HG03039 (cell line): ENCODE data around the gene SMPD3.

Experiments used
- ATAC-seq: cut with Tn5 transposase; IDR thresholded peaks from one replicate; pipeline ENCODE4 v1.9.1; 2021; ENCODE audit warnings: mild to moderate bottlenecking, moderate library complexity; ENCODE audit not compliant: unreplicated experiment

SMPD3 gene

DNA sequence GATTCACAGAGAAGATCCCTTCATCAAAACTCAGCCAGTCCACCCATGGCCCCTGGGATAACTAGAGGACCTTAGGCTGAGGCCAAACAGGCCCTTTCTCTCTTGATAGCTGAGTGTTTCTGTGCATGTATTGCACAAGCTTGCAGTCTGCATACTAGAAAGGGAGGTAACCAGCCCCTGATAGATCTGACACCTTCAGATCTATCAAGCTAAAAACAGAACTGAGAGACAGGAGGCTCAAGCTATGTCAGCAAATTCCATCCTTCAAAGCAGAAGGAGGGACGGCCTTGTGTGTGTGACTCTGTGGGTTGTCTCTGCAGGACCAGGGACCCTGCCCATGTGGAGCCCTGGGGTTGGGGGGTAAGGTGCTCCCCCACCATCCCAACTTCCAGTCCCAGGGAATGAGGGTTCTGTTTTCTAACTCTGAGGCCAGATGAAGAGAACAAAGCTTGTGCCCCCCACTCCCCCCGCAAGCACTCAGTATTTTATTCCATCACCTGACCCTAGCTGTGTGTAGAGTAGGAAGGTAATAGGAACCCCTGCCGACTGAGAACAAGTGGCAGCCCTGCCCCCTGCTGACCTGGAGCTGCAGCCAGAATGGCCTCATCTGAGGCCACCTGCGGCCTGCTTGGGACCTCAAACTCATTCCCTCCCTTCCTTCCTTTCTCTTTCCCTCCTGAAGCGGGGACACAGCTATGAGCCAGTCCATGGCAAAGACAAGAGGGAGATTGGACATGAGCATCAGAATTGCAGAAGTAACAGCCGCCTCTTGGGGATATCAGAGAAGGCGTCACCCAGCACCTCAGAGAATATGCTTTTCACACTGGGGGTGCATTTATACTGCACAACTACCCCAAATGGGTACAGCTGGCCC, 63.8 kb downstream of the SMPD3 start:
- no peak for ATAC-seq

DNA sequence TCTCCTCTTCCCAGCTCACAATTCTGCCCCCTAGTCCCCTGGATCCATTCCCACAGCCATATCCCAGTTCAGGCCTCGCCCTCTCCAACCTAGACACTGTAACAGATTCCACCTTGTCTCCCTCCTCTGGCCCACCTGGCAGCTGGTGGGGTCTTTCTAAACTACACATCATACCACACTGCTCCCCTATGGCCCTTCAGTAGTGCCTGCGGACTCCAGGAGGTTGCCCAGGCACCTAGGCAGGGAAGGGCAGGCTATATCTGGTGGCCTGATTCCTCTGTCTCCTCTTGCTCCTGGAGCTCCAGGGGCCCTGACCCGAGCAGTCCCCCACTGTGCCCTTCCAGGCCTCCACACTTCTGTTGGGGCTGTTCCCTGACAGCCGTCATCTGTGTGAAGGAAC, 64.5 kb downstream of the SMPD3 start:
- no peak for ATAC-seq

DNA sequence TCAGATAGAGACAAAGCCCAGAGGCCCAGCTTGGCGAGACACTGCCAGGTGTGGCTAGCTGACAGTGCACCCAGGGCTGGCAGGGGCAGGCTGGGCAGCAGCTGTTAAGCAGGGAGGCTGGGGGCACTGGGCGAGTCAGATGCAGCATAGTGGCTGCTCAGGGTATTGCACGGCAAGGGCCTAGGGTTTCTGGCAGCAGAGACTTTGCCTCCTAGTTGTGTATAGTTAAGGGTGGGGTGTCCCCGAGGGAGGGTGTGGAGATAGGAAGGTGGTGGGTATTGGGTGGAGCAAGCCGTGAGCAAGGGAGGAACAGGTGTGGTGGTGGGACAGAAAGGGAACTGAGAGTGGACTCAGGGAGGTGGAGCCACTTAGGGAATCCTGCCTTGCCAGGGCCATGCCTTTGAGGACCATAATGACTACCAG, 66.0 kb downstream of the SMPD3 start:
- ATAC-seq = no peak

DNA sequence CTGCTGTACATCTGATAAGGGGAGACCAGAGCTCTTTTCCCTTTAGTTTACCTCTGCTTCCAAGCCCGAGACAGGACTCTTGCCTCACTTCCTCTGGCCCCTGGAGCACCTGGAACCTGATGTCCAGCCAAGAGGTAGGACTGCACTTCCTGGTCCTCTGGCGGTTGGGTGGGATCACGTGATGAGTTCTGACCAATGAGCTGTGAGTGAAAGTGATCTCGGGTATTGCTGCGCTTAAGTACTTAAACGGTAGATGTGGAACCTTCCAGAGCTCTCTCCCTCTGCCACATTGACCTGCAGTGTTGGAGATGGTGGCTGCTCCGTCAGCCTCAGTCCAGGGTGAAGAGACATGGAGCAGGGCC, 67.0 kb downstream of the SMPD3 start:
- no peak for ATAC-seq

DNA sequence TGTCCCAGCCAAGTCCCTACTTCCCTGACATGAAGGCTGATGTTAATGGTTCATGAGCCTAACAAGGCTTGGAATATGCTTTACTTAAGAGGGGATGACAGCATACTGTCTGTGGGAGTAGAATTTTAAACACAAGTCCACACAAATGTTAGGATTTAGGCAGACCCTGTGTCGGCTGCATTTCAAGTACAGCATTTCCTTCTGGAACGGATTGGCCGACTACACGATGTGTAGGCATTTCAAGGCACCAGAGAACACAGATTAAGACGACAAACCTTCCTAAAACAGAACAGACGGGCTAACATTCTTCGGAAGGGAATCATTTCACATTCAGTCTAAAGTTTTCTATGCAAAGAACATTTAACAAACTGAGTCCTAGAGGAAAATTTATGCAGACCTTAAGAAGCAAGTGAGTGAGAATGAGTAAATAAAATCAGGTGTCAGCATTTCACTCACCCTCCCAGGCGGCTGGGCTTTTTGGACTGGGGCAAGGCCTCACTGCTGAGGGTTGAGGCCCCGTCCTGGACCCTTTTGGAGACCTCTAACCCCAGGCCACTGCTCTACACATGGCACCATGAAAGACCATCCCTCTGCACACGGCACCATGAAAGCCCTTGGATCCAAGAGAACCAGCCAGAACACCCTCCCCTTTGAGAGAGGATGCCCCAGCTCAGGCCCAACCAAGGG, 67.5 kb downstream of the SMPD3 start:
- ATAC-seq = no peak

DNA sequence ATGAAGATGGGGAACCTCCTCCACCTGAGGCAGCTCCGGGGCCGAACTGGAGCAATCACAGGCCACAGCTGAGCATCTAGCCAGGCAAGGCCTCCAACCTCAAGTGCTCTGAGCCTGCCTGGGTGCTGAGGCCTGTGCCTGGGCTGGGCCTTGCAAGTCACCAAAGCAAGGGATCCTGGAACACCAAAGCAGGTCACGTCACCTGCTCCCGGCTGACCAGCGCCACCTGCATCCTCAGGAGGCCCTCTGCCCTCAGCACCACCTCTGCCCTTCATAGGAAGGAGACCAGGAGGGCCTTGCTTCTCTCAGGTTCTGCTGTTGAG, 68.0 kb downstream of the SMPD3 start:
- ATAC-seq = no peak

DNA sequence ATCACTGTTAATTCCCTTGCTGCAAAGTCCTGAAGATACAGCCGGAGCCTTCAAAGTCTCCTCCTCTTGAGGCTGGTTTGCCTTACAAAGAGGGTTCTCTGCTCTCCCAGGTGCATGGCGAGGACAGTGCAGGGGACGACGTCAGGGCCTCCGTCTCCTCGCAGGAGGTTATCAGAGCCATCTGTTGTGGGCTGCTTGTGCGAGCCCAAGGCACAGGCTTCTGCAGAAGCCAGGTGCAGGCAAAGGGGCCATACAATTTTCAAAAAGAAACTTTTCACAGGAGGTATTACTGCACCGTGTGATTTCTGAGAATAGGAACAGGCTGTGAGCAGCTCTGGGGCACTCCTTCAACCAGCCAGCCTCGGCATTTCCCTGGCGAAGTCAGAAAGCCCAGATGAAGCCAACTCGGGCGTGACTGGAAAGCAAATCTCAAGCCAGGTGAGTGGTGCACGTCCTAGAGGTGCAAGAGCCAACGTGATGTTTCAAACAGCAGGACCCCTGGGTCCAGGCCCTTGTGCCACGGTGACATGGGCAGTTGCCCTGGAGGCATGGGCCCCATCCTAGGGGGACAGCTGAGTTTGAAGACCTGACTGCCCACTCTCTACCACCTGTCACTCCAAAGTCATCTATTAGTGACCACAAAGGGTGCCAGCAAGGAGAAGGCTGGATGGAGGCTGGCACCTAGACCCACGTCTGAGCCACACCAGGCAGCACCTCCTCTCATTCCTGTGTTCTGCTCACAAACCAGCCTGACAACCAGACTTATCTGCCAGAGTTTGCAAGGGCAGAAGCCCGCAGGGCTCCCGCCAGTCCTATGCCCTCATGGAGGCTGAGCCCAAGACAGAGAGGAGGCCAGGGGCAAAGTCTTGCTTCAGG, 68.6 kb downstream of the SMPD3 start:
- ATAC-seq = no peak

DNA sequence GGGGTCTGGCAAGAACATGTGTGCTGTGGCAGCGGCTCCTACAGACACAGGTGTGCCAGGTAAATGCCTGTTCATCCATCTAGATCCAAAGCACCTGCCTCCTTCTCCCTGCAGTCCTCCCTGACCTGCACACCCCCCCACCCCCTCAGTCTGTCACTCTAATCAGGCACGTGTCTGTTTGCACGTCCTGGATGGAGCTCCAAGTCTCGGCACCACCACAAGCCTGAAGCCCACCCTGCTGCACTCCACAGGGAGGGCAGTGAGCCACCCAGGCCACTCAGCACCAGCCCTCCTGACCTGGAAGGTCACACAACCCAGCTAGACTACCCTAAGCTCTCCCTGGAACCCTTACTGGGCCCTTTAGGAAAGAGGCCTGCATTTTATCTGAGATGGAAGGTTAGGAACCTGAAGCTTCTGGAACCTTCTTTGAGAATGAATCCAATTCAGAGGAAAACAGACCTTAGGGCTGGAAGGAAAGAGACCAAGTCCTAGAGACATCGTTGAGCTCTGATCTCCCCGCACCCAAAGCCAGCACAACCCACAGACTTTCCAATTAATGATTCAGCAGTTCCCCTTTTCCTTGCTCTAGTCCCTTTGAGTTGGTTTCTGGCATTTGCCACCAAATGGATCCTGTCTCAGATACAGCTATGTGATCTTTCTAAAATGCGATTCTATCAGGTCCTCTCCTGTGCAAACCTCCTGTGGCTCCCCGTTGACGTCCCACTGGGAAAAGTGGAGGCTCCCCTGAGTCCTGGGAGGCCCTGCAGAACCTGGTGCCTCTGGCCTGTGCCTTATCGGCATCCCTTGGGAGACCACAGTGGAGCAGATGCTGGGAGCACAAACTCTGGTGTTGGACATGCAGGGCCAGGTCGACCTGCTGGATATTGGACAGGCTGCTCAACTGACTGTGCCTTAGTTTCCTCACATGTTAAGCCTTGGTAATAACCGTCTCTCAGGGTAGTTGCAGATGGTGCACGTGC, 69.6 kb downstream of the SMPD3 start:
- ATAC-seq = no peak

DNA sequence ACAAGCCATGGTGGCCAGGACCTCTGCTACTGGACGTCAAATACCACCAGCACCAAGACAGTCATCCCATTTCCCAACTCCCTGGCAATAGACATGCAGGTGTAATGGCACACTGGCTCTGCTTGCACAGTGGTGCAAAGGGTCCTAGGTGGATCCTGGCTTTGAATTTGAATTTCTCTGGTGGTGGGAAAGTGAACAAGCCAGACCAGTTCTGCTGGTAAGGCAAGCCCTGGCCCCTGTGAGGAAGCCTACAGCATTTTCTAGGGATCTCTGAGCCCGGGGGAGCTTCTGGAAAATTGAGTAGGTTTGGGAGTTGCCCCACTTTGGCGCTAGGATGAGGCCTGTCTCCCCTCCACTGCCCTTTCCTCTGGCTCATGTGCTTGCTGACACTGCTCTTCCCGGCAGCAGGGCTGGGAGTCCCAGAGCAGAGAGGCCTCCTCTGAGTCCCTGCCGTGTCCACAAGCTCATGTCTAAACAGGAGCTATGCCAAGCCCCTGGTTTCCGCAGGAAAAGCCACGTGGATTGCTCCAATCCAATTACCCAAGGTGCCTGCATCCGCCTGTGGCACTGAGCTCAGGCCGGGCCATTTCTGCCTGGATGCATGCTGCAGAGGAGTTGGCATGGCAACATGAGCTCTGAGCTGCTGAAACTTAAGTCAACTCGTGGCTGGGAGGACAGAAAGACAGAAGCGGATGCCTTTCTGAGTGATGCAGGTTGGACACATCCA, 70.5 kb downstream of the SMPD3 start:
- no peak for ATAC-seq

DNA sequence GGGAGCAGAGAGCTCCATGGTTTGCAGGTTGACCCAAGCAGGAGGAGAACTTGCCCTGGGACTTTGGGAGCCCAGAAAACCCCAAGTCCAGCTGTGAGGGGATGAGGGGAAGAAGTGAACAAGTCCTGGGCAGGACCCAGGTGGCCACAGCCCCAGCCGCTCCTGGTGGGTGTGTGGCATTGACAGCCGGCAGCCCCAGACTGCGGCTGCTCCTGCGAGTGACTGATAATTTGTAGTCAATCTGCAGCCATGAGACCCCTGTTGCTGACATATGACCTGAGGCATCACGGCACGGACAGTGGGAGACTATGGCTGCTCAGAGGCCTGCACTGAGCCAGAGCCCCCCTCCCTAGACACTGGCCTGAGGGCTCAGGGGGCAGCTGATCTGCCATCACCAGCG, 71.1 kb downstream of the SMPD3 start:
- no peak for ATAC-seq

DNA sequence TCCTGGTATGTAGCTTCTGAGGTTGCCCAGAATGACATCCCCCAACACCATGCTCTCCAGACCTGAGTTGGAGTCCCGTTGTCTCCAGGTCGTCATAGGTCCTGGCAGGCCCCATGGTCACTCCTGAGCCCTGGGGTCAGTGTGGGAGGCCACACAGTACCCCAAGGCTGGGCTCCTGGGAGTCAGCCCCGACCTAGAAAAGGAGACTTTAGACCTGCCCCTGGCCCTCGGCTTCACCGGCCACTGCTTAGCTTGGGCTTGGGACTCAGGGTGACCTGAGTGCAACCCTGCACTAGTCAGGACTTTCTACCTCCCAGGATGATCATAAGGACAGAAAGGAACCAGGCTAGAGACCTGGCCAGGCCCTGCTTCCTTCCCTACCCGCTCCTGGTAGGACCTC, 71.7 kb downstream of the SMPD3 start:
- ATAC-seq = no peak

DNA sequence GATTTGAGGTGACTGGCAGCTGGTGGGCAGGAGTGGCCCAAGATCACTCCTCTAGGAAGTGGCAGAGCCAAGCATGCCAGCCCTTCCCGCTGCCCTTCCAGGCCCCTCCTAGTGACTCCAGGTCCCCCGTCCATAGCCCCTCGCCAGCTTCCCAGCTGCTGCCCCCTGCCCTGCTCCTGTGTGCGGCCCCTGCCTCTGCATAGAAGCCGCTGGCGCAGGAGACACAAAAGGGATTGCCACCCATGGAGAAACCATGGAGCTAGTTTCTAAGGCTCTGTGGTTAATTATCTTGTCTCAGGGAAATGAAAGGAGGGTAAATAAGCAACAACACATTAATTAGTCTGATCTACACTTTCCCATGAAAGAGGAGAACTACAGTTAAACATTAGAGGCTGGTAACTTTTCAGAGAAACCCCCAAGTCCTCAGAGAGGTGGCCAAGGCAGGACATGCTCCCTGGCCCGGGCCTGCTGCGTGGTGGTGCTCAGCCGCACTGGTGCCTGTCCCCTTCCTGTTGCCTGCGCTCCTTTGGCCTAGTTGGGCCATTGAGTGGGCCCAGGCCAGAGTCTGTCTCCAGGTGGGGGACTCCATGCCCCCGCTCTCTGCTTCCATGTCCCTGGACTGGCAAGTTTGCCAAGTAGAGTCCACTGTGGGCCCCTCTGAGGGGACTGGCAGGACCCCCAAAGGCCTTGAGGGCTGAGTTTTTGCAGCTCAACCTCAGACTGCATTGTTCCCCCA, 72.3 kb downstream of the SMPD3 start:
- no peak for ATAC-seq

DNA sequence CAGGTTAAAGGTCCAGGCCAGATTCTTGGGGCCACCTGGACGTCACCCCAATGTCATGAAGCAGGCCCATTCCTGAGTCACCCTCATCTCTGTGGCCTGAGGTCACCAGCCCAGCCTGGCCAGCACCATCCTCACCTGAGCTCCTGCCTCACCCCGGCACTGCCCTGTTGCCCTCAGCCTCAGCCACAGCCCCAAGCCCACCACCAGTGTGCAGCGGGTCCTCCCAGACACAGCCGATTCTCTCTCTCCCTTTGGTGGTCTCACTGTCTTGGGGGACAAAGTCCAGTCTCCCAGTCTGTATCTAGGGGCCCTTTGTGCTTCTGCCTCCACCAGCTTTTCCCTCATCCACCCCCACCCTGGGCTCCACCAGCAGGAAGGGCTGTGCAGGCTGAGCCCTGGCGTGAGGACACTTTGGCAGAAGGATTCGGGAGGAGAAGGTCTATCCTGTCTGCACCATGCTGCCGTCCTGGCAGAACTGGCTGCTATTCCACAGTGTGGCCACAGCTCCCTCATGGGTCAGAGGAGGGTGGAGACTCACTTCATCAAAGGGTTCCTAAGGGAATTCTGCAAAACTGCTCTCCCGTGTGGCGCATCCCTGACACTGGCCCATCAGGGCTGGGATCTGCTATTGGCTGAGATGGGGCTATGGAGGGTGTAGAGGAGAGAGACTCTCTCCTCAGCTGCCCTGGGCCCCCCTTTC, 73.2 kb downstream of the SMPD3 start:
- ATAC-seq = no peak

DNA sequence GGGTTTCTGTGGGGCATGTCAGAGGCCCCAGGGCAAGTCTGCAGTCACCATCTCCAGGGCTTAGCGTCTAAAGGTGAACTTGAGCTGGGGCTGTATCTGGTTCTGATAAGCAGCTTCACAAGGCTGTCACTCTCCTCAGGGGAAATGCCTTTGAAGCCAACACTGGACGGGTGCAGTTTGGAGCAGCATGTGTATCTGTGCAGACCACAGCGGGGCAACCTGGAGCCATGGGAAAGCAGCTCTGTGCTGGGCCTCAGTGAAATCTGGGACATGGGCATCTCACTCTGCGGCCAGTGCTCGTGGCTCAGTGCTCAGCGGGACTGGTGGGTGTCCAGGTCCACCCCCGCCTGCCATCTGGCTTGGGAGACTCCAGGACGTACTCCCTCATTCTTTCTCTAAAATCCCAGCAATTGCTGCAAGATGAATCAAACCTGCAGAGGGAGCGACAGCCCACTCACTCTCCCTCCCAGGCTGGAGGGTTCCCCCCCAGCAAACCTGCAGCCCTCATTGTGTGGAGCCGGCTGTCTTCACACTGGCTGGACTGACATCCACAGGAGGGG, 74.0 kb downstream of the SMPD3 start:
- ATAC-seq = no peak

DNA sequence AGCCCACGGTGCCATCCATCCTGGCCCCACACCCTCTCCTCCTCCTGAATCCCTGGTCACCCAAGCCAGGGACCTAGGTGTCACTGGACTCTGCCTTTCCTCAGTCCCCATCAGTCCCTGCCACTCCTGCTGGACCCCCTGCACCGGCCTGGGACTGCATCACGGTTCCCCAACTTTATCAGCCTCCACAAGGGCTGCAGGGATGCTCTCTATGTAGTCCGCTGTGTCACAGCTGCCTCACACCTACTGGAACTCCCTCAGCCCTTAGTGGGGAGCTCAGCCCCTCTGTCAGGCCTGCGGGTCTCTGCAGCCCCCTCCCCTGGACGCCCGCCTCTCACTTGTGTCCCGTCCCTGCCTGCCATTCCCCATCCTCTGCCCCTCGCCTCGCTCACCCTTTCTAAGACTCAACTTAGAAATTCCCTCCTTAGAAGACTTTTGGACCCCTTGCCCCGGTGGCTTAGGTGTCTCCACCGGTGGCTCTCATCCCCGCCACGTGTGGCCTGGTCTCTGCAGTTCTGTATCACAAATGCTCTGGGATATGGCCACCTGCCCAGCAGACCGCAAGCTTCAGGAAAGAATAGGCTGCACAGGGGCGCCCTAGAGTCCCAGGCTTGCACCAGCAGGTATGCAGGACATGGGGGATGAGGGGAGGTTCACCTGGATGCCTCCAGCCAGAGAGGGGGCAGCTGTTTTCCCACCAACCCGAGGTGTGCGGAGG, 74.6 kb downstream of the SMPD3 start:
- no peak for ATAC-seq

DNA sequence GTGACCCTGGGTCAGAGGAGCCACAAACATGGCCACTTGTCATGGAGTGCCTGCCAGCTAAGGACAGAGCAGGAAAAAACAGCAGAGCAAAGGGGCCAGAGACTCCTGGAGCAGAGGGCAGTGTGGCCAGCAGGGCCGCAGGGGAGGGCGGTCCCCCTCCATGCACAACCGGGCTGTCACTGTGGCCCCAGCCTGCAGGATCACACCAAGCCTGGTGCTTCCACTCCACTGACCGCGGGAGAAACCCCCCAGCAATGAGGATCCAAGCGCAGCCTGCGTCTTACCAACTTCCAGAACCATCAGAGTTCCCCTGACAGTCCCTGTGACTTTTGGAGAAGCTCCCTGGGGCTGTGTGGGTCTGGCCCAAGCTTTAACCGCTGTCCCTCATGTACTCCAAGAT, 75.5 kb downstream of the SMPD3 start:
- ATAC-seq = no peak

DNA sequence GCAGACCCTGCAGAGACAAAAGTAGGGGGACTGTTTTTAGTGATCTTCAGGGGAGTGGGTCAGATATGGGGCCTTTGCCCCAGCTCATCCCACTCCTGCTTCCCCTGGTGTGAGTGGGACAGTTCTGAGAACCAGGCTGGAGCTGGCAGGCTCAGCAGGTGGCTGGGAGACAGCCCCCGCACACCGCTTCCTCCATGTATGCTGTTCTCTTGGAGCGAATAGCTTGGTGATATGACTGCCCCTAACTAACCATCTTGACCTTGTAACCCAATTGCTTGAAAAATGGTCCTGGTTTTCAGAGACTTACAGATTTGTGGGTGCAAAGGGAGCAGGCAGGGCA, 76.0 kb downstream of the SMPD3 start:
- ATAC-seq = no peak
